Natural killer cell (primary cell): ENCODE data around the gene STXBP6. TPM values are rescaled to one million over a fixed set of nuclear protein-coding genes. Genes with fewer than 3 reads are reported as not detected.

Source experiments
- ATAC-seq, 3 donors: fragments of 150-1000 bp in 2 of 3; fragments of 200-7000 bp in 1 of 3; cut with Tn5 transposase; 1 replicate in 1 of 3; 2 replicates in 2 of 3; pipeline ENCODE4 v1.10.0; 2021; ENCODE audit warnings: mild to moderate bottlenecking in 2 of 3, moderate library complexity in 2 of 3
- DNase-seq, 2 donors: peaks; one replicate each; pipeline versions ENCODE4 v3.0.0 to v3.0.0-alpha.2; 2013 to 2021; ENCODE audit warnings: mixed read lengths in 1 of 2
- H3K27ac ChIP-seq: one replicate; pipeline ENCODE4 v1.5.1; 2013; ENCODE audit warnings: mild to moderate bottlenecking, low read length
- H3K27me3 ChIP-seq: one replicate; pipeline ENCODE4 v1.6.1; 2013; ENCODE audit warnings: low read length; ENCODE audit not compliant: control insufficient read depth, insufficient read depth
- H3K36me3 ChIP-seq: one replicate; pipeline ENCODE4 v1.6.1; 2013; ENCODE audit warnings: low read length; ENCODE audit not compliant: control insufficient read depth, insufficient read depth
- H3K4me1 ChIP-seq: one replicate; pipeline ENCODE4 v1.6.1; 2013; ENCODE audit warnings: low read length; ENCODE audit not compliant: control insufficient read depth, insufficient read depth
- H3K4me3 ChIP-seq: one replicate; pipeline ENCODE4 v1.5.1; 2013; ENCODE audit warnings: low read length
- H3K9me3 ChIP-seq: one replicate; pipeline ENCODE4 v1.6.1; 2013; ENCODE audit warnings: low read length; ENCODE audit not compliant: control insufficient read depth, insufficient read depth
- H3K27ac Mint-ChIP-seq, 2 donors: one replicate each; pipeline ENCODE4 v1.8.0; 2022; ENCODE audit warnings: mild to moderate bottlenecking in 2 of 2, mixed read lengths in 2 of 2, moderate library complexity in 1 of 2
- H3K27me3 Mint-ChIP-seq, 2 donors: one replicate each; pipeline ENCODE4 v1.8.0; 2022; ENCODE audit warnings: low read depth in 2 of 2, mixed read lengths in 2 of 2
- H3K36me3 Mint-ChIP-seq: one replicate; pipeline ENCODE4 v1.8.0; 2022; ENCODE audit warnings: mixed read lengths
- H3K4me1 Mint-ChIP-seq, 2 donors: one replicate each; pipeline ENCODE4 v1.8.0; 2022; ENCODE audit warnings: mixed read lengths in 2 of 2
- H3K4me3 Mint-ChIP-seq: one replicate; pipeline ENCODE4 v1.8.0; 2022; ENCODE audit warnings: mild to moderate bottlenecking, moderate library complexity, mixed read lengths
- H3K9me3 Mint-ChIP-seq, 2 donors: one replicate each; pipeline ENCODE4 v1.8.0; 2022; ENCODE audit warnings: mixed read lengths in 2 of 2
- WGBS: methylation state at CpG from one replicate; pipeline ENCODE4 v1.1.7; 2013; ENCODE audit warnings: missing lambda C conversion rate; ENCODE audit not compliant: insufficient coverage; 5-methylcytosine and 5-hydroxymethylcytosine counted together
- intact Hi-C: fragments of 100-400 bp; cut with micrococcal nuclease; formaldehyde crosslinking; loops from one replicate; pipeline ENCODE4 v1.14.2; 2022
- total RNA-seq, 4 donors: library from RNA; stranded (reverse); fragments of 120-200 nt in 1 of 4; gene quantifications; one replicate each; pipeline versions ENCODE4 v1.2.3 to v1.2.4, GENCODE V29; 2013 to 2022
- TF ChIP-seq, protein P1 (sequence below): fragments of 200-600 bp; IDR thresholded peaks from one replicate; pipeline ENCODE4 v1.8.0; 2022; ENCODE audit warnings: antibody characterized with exemption

STXBP6 gene
- total RNA-seq, 3 donors from 2014 or later (not counting 1 experiment from before 2014, with no cell fraction given): 0.20 TPM; not detected in 2

DNA sequence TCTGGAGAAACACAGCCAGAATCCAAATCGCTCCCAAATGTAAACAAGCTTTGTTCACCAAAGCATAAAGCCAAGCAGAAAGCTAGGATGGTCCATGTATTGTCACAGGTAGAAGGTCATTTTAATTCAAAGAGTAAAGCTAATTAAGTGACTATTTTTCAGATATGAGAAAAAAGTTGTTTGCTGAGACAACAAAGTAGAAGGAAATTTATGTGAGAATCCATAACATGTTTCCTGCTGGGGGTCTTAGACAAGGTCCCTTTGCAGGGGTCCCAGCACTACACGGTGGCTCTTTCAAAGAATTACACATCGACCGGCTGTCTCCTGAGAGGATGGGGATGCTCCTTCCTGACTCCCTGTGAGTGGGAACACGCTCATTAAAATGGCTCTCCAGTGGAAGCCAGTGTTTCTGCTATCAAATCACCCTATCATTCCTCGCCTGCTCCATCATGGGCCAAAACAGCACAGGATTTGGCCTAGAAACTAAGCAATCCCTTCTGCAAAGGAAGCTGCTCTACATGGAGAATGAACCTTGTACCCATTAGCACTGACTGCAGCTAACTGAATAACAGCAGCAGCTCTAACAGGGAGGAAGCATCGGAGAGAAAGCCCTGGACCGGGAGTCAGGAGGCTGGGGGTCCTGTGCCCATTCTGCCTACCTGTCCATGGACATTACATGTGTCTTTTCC lies 175.3 kb downstream of the STXBP6 start:
- ATAC-seq (no peak), DNase-seq (no peak)
- Histone ChIP-seq H3K9me3 (no peaks in the 10 kb centered on the region), H3K36me3 (no peaks in the 10 kb centered on the region), H3K27me3 (no peaks in the 10 kb centered on the region), H3K27ac (no peak overlapping the region), H3K4me1 (no peaks in the 10 kb centered on the region), H3K4me3 (no peak overlapping the region)
- H3K4me3 Mint-ChIP-seq: no peak overlapping the region
- H3K36me3 Mint-ChIP-seq: no peaks in the 10 kb centered on the region
- peaks cover 9 to 33% of the 10 kb centered on the region in 2 donors for H3K27me3 Mint-ChIP-seq
- no peak overlapping the region for H3K27ac Mint-ChIP-seq
- no peaks in the 10 kb centered on the region for H3K9me3 Mint-ChIP-seq
- TF ChIP-seq, protein P1, sequence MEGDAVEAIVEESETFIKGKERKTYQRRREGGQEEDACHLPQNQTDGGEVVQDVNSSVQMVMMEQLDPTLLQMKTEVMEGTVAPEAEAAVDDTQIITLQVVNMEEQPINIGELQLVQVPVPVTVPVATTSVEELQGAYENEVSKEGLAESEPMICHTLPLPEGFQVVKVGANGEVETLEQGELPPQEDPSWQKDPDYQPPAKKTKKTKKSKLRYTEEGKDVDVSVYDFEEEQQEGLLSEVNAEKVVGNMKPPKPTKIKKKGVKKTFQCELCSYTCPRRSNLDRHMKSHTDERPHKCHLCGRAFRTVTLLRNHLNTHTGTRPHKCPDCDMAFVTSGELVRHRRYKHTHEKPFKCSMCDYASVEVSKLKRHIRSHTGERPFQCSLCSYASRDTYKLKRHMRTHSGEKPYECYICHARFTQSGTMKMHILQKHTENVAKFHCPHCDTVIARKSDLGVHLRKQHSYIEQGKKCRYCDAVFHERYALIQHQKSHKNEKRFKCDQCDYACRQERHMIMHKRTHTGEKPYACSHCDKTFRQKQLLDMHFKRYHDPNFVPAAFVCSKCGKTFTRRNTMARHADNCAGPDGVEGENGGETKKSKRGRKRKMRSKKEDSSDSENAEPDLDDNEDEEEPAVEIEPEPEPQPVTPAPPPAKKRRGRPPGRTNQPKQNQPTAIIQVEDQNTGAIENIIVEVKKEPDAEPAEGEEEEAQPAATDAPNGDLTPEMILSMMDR: no peak
- 89% methylated on average over 8 of the region's 8 CpGs for WGBS
- no peaks in the 10 kb centered on the region for H3K4me1 Mint-ChIP-seq
- intact Hi-C loops: no loop called here

DNA sequence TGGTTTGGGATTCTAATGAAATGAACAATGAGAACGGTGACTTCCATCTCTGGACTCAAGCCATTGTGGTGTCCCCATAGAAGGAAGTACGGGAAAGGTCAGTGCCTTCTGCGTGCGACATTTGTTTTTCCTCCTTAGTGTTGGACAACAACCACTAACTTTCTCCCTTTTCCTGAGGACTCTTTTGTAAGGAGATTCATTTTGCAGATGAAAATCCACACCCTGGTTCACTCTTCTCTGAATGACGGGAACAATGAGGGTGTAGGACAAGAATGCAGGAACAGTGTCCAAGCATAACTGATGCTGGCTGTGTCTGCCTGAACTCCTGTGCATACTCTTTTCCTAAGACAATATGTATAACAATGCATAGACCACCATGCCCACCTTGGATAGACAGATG lies 176.4 kb downstream of the STXBP6 start:
- H3K4me3 Mint-ChIP-seq: no peak overlapping the region

DNA sequence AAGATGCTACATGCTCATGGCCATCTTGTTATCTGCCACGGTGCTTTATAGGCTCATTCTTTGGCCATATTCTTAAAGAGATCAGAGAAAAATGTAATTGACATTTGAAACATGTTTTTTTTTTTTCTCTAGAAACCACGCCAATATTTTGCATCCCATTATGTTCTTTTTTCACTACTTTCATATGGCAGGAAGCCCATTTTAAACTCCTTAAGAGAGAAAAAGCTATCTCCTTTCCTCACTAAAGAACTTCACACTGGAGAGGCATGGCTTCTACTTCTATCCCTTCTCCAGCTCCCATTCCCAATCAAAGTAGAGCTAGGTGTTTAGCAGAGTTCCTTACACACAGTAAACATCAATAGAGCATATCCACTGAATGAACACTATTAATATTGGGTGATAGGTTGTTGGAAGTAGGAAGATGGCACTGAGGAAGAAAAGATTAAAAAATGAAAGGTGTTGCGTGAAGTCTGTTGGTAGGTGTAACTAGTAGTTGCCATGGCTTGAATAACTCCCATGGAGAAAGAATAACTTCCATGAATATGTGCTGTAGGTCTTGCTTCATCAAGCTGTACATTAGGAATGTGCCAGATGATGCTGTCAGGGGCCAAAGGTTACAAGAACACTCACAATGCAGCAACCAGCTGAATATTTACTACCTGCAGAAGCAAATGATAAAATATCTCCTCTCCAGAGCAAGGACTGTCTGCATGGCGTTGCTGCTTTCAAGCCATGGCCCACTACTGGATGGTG lies 178.8 kb downstream of the STXBP6 start:
- H3K27ac ChIP-seq: no peak overlapping the region
- H3K36me3 ChIP-seq: no peaks in the 10 kb centered on the region
- H3K27me3 ChIP-seq: no peaks in the 10 kb centered on the region
- no peaks in the 10 kb centered on the region for H3K4me1 ChIP-seq
- no peaks in the 10 kb centered on the region for H3K9me3 ChIP-seq
- no peak for DNase-seq
- Mint-ChIP-seq H3K36me3 (no peaks in the 10 kb centered on the region), H3K4me3 (no peak overlapping the region), H3K27ac (no peak overlapping the region), H3K27me3 (peaks cover 5 to 21% of the 10 kb centered on the region in 2 donors), H3K9me3 (no peaks in the 10 kb centered on the region), H3K4me1 (no peaks in the 10 kb centered on the region)
- intact Hi-C loops: no loop called here
- H3K4me3 ChIP-seq: no peak overlapping the region
- ATAC-seq: no peak
- TF ChIP-seq, protein P1: no peak
- 96% methylated on average over 4 of the region's 4 CpGs for whole genome bisulfite sequencing

More for the DNA sequence above, 176.4 kb downstream of the STXBP6 start:
- no peaks in the 10 kb centered on the region for H3K9me3 ChIP-seq
- H3K4me1 Mint-ChIP-seq: no peaks in the 10 kb centered on the region
- DNase-seq (no peak), ATAC-seq (no peak)
- 98% methylated on average over 5 of the region's 5 CpGs for WGBS
- H3K27ac ChIP-seq: no peak overlapping the region
- no peaks in the 10 kb centered on the region for H3K36me3 Mint-ChIP-seq
- TF ChIP-seq, protein P1: no peak
- no peaks in the 10 kb centered on the region for H3K4me1 ChIP-seq
- H3K27ac Mint-ChIP-seq: no peak overlapping the region
- no peaks in the 10 kb centered on the region for H3K36me3 ChIP-seq
- intact Hi-C loops: no loop called here
- H3K9me3 Mint-ChIP-seq: no peaks in the 10 kb centered on the region
- no peaks in the 10 kb centered on the region for H3K27me3 ChIP-seq
- H3K27me3 Mint-ChIP-seq: peaks cover 5 to 28% of the 10 kb centered on the region in 2 donors
- no peak overlapping the region for H3K4me3 ChIP-seq
